ENCODE results near the gene RSPRY1. TPM values are rescaled to one million over a fixed set of nuclear protein-coding genes. Genes with fewer than 3 reads are reported as not detected.

Gene RSPRY1
- total RNA-seq, 1 donor from 2014 or later: 37.6 TPM

DNA sequence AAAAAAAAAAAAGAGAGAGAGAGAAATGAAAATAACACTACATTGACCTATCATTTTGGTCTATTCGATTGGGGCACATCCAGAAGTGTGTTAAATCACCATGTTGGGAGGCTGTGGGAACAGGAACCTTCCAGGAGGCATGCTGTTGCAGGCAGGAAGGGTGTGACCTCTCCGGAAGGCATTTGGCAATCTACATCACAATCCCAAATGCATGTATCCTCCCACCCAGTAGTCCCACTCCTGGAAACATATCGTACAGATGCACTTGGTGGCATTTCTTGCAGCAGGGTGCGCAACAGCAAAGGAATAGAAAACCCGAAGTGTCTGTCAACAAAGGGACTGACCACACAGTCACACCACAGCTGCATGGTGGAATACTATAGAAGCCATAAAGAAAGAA, 90.5 kb downstream of the RSPRY1 start:
- peak overlapping the region; percentile 53 for H3K27ac ChIP-seq
- intact Hi-C loops (cut with DNase I): no loop called here

GRCh38 chr16:57277586-57277985, 91.5 kb downstream of the RSPRY1 start:
- Histone ChIP-seq H3K9me3 (no peaks in the 10 kb centered on the region), H3K27ac (peak overlapping the region; percentile 53), H3K27me3 (no peaks in the 10 kb centered on the region), H3K36me3 (no peaks in the 10 kb centered on the region), H3K4me1 (peaks cover 27% of the 10 kb centered on the region), H3K4me3 (no peak overlapping the region)
- TF ChIP-seq, protein P1, sequence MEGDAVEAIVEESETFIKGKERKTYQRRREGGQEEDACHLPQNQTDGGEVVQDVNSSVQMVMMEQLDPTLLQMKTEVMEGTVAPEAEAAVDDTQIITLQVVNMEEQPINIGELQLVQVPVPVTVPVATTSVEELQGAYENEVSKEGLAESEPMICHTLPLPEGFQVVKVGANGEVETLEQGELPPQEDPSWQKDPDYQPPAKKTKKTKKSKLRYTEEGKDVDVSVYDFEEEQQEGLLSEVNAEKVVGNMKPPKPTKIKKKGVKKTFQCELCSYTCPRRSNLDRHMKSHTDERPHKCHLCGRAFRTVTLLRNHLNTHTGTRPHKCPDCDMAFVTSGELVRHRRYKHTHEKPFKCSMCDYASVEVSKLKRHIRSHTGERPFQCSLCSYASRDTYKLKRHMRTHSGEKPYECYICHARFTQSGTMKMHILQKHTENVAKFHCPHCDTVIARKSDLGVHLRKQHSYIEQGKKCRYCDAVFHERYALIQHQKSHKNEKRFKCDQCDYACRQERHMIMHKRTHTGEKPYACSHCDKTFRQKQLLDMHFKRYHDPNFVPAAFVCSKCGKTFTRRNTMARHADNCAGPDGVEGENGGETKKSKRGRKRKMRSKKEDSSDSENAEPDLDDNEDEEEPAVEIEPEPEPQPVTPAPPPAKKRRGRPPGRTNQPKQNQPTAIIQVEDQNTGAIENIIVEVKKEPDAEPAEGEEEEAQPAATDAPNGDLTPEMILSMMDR (IDR thresholded peaks at IDR 0.05): no peak
- TF ChIP-seq POLR2A (IDR thresholded peaks at IDR 0.05): no peak
- no peak for TF ChIP-seq POLR2AphosphoS5 (IDR thresholded peaks at IDR 0.05; ENCODE audit: insufficient read depth in 1 of 2, low read depth in 1 of 2)
- intact Hi-C loops (cut with DNase I): no loop called here
- DNase-seq (ENCODE audit: extremely low spot score in 2 of 2): no peak

More for the DNA sequence above, 90.5 kb downstream of the RSPRY1 start:
- no peaks in the 10 kb centered on the region for H3K9me3 ChIP-seq
- TF ChIP-seq, protein P1 (IDR thresholded peaks at IDR 0.05): no peak
- peak in 1 of 2 donors; percentile 75 for TF ChIP-seq POLR2AphosphoS5 (IDR thresholded peaks at IDR 0.05; ENCODE audit: insufficient read depth in 1 of 2, low read depth in 1 of 2)
- peaks cover 27% of the 10 kb centered on the region for H3K4me1 ChIP-seq
- no peak for DNase-seq (ENCODE audit: extremely low spot score in 2 of 2)
- no peak overlapping the region for H3K4me3 ChIP-seq
- H3K27me3 ChIP-seq: no peaks in the 10 kb centered on the region
- H3K36me3 ChIP-seq: no peaks in the 10 kb centered on the region

DNA sequence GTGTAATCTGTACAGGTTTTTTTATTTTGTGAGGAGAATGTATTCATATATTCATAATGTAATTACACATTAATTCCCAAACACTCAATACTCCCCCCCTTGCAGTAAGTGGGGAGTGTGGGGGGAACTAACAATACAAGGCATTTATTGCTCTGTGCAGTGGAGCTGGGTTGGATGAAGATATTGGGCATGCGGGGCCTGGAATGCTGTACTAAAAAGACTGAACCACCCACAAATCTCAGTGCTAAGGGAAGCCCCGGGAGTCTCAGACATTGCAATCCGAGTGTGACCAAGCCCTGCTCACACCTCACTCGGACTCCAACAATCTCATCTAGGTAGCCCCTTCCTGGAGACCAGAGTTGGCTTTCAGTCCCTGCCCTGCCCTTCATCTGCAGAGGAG, 92.4 kb downstream of the RSPRY1 start:
- Histone ChIP-seq H3K4me3 (no peak overlapping the region), H3K9me3 (no peaks in the 10 kb centered on the region), H3K27ac (no peak overlapping the region), H3K36me3 (no peaks in the 10 kb centered on the region), H3K27me3 (no peaks in the 10 kb centered on the region), H3K4me1 (peaks cover 33% of the 10 kb centered on the region)
- intact Hi-C loops (cut with DNase I): no loop called here
- DNase-seq (ENCODE audit: extremely low spot score in 2 of 2): no peak
- TF ChIP-seq POLR2AphosphoS5 (IDR thresholded peaks at IDR 0.05; ENCODE audit: insufficient read depth in 1 of 2, low read depth in 1 of 2): no peak
- TF ChIP-seq, protein P1 (IDR thresholded peaks at IDR 0.05): no peak
- TF ChIP-seq POLR2A (IDR thresholded peaks at IDR 0.05): no peak

DNA sequence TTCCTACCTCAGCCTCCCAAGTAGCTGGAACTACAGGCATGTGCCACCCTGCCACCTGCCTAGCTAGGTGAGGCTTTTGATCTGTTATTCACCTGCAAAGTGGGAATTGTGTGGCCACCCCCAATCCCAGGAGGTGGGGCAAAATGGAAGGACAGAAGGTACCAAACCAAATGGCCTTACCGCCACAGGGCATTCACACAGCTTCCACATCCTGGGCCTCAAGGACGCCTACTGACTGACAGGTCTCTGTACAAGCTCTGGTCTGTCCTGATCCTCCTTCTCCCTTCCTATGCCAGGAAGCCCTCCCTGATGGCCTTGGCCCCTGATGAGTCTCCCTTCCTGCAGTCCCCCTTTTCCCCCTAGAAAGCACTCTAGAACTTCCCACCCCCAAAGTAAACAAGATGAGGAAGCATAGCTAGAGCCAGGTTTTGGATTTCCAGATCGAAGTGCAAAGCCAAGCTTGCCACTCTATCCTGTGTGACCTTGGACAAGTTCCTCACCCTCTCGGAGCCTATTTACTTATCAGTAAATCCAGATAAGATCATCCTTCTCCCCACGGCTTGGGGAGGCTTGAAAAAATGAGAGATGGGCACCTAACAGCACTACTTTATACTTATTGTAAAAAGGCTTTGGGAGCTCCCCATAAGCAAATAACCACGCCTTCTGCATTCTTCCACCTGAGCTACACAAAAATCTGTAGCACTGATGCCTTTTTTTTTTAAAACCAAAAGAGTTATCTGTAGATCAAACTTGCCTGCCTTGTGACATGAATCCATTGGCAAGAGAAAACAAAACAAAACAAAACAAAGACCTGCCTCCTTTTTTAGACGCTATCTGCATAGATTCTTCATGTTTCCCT, 93.9 kb downstream of the RSPRY1 start:
- H3K27ac ChIP-seq: no peak overlapping the region
- DNase-seq (ENCODE audit: extremely low spot score in 2 of 2): no peak
- no peak overlapping the region for H3K4me3 ChIP-seq
- H3K9me3 ChIP-seq: no peaks in the 10 kb centered on the region
- no peaks in the 10 kb centered on the region for H3K27me3 ChIP-seq
- intact Hi-C loops (cut with DNase I): no loop called here
- no peaks in the 10 kb centered on the region for H3K36me3 ChIP-seq
- peaks cover 44% of the 10 kb centered on the region for H3K4me1 ChIP-seq
- TF ChIP-seq POLR2AphosphoS5 (IDR thresholded peaks at IDR 0.05; ENCODE audit: insufficient read depth in 1 of 2, low read depth in 1 of 2): no peak
- TF ChIP-seq, protein P1 (IDR thresholded peaks at IDR 0.05): no peak
- no peak for TF ChIP-seq POLR2A (IDR thresholded peaks at IDR 0.05)

- no peak overlapping the region for H3K4me3 ChIP-seq
- no peaks in the 10 kb centered on the region for H3K9me3 ChIP-seq
- H3K27me3 ChIP-seq: no peaks in the 10 kb centered on the region
- DNase-seq (ENCODE audit: extremely low spot score in 2 of 2): no peak
- H3K27ac ChIP-seq: no peak overlapping the region
- intact Hi-C loops (cut with DNase I): no loop called here
- no peaks in the 10 kb centered on the region for H3K36me3 ChIP-seq
- TF ChIP-seq, protein P1 (IDR thresholded peaks at IDR 0.05): no peak
- TF ChIP-seq POLR2AphosphoS5 (IDR thresholded peaks at IDR 0.05; ENCODE audit: insufficient read depth in 1 of 2, low read depth in 1 of 2) (no peak), POLR2A (IDR thresholded peaks at IDR 0.05) (no peak)
- peaks cover 36% of the 10 kb centered on the region for H3K4me1 ChIP-seq
Measured at GRCh38 chr16:57281791-57282190, 95.7 kb downstream of the RSPRY1 start.
